Left ventricle myocardium superior (tissue), 1 donor: ENCODE results near the gene IGFBP7. TPM values are rescaled to one million over a fixed set of nuclear protein-coding genes. Genes with fewer than 3 reads are reported as not detected.

Experiments
- ATAC-seq: fragments of 200-7000 bp; cut with Tn5 transposase; one replicate; pipeline ENCODE4 v1.9.1; 2020; ENCODE audit warnings: mild to moderate bottlenecking, moderate library complexity
- DNase-seq: peaks from one replicate; pipeline ENCODE4 v3.0.0-alpha.2; 2020
- intact Hi-C: fragments of 100-400 bp; cut with micrococcal nuclease; formaldehyde crosslinking; loops from one replicate; pipeline ENCODE4 v1.11.0; 2022
- total RNA-seq: library from RNA; stranded (reverse); fragmentation: NEBNext Ultra II Directional; extraction: Animal tissue kit (Norgen Biotek cat#: 25700); gene quantifications from one replicate; pipeline ENCODE4 v1.2.1, GENCODE V29; 2021
- donor health status: DM: no; HTN: yes; CAD: no; lungs with severe emphysema.

Gene IGFBP7
- total RNA-seq, 1 donor from 2014 or later, result 723 TPM

DNA sequence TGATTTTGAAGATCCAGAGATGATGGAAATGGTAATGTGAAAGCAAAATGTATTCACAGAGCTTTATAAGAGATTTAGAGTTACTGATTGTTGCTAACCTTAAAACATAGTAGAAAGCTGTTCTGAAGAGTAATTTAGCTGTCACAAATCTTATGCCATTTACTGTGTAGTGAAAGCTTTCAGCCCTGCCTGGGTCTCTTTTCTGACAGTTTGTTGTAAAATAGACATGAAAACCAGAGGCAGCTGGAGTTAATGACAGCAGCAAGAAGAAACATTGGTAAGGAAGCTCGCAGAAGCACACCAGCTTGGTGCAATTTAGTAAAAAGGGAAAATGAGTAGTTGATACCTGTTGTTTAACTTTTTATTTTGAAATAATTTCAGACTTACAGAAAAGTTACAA is 110.4 kb downstream of the IGFBP7 start:
- ATAC-seq (no peak), DNase-seq (no peak)
- intact Hi-C loops, result no loop called here

DNA sequence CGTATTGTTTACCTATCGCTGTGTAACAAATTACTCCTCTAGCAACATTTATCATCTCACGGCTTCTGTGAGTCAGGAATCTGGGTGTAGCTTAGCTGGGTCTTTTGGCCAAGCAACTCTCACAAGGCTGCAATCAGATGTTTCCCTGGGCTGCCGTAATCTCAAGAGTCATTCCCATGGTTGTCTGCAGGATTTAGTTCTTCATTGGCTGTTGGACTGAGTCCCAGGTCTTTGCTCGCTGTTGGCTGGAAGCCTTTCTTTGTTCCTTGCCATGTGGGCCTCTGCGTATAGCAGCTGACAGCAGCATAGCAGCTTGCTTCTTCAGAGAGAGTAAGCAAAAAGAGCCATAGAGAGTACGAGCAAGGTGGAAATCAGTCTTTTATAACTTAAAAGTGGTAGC is 114.7 kb downstream of the IGFBP7 start:
- DNase-seq (peak; percentile 69), ATAC-seq (peak; percentile 99)
- intact Hi-C loops, result no loop called here

DNA sequence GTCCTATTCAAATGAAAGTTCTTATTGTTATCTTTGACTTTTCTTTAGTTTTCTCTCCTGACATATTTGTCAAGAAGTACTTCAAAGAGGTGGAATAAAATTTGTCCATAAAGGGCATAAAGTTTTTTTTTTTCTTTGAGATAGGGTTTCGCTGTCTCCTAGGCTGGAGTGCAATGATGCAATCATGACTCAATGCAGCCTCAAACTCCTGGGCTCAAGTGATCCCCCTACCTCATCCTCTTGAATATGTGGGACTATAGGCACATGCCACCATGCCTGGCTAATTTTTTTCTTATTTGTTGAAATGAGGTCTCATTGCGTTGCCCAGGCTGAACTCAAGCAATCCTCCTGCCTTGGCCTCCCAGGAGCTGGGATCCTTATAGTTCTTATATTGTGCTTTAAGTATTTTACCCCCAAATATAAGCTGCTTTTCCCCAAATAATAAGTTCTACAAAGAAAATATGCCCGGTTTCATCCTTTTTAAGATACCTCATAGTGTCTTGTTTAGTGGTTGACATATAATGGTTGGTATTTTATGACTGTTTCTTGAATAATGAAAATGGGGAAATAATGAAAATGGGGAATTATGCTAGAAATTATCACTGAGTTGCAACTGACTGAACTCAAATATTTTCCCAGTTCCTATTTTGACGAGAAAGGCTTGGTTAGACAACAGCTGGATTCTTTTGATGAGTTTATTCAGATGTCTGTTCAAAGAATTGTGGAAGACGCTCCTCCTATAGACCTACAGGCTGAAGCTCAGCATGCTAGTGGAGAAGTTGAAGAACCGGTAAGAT is 119.9 kb downstream of the IGFBP7 start:
- intact Hi-C loops, result no loop called here
- no peak for ATAC-seq
- no peak for DNase-seq

DNA sequence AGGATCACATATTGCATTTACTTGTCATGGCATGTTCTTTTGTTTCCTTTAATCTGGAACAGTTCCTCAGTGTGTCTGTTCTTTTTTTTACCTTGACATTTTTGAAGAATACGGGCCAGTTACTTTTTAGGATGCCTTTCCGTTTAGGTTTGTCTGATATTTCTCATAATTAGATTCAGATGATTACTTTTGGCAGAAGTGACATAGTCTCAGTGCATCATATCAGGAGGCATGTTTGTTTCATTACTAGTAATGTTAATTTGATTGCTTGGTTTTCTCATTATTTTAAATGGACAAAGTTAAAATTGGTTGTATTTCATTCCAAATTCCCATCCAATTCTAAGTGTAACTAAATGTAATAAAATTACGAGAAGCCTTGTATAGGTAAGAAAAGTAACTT is 123.2 kb downstream of the IGFBP7 start:
- ATAC-seq (no peak), DNase-seq (no peak)
- intact Hi-C loops, result no loop called here

DNA sequence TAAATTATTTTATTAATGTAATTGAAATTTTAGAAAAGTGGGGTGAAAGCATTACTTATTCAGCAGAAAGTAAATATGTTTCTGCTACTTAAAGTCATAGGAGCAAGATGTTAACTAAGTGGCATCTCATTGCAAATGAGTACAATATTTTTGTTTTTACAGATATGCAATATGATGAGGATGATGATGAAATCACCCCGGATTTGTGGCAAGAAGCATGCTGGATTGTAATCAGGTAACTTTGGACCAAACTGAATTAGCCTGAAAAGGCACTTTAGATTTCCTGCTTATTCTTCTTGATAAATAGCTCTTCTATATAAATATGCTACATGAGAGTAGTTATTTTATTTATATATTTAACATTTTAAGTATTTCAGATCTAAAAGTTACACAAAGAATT is 124.0 kb downstream of the IGFBP7 start:
- no peak for DNase-seq
- intact Hi-C loops, result no loop called here
- ATAC-seq, result no peak

DNA sequence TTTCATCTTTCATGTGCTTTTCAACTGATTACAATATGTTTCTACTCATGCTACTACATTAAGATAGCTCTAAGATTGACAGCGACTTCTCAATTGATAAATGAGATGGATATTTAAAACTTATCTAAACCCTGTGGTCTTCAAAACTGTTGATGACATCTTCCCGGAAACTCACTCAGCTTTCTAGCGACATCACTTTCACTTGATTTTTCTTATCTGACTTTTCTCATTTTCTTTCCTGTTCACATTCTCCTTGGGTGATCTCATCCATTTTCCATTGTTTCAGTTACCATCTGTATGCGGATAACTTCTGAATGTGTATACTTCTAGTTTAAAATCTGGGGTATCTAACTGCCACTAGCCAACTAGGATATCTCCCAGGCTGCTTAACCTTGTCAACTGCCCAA is 128.4 kb downstream of the IGFBP7 start:
- DNase-seq (no peak), ATAC-seq (no peak)
- intact Hi-C loops, result no loop called here

Other genes with a start within 250 kb of the IGFBP7 start
- gene REST, start 202.5 kb downstream of the IGFBP7 start, total RNA-seq, result 24.2 TPM
- gene NOA1, start 132.8 kb downstream of the IGFBP7 start, total RNA-seq, result 13.0 TPM
- 68.3 TPM for gene POLR2B, start 131.5 kb downstream of the IGFBP7 start, total RNA-seq